ENCODE data around the gene ARHGEF7.
"Not testable (repeated sequence)": the region's sequence is repeated elsewhere in the genome, so short reads cannot be mapped to it uniquely, and the experiment has no call there.

The ARHGEF7 gene

DNA sequence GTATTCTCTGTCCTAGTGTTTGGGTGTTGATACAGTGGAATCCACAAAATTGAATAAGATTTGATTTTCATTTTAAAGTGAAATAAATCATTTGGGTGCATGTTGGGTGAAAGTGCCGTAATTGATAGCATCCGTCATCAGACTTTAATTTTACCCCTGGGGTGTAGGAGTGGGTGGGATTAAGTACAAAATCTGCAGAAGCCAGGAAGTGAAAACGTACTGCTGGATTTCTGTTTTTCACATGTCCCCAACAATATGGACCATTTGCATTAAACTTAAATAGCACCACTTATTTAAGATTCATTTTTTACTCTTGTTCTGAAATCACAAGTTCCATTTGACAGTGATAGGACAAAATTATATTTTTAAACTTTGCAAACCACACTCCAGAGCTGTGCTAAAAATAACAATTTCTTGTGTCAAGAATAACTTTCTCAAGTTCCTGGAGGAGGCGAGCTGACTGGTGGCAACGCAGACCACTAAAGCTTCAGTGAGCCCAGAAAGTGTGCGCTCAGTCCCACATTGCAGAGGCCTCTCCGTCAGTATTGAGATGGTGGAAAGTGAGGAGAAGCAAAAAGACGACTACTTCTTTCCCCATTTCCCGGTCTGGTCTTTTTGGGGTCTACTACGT is 71.3 kb downstream of the ARHGEF7 start:
- Histone ChIP-seq H3K36me3 (ENCODE audit: insufficient read depth, low read length) (peaks cover 38% of the 10 kb centered on the region), H3K9me3 (ENCODE audit: low read length) (no peaks in the 10 kb centered on the region), H4K20me1 (ENCODE audit: insufficient read depth, low read length) (no peaks in the 10 kb centered on the region), H3K27ac (ENCODE audit: low read depth, low read length, poor library complexity, severe bottlenecking) (peak overlapping the region; percentile 94), H3K4me1 (ENCODE audit: insufficient read depth, low read length, severe bottlenecking) (peaks cover 66% of the 10 kb centered on the region), H3K9ac (ENCODE audit: low read length) (peak overlapping the region; percentile 70), H3K4me3 (ENCODE audit: low read depth, low read length, poor library complexity, severe bottlenecking) (peak overlapping the region; percentile 63), H3F3A (ENCODE audit: insufficient read depth, low read length) (peaks cover 11% of the 10 kb centered on the region; the same call in 1 of the 2 replicates), H3K79me2 (ENCODE audit: insufficient read depth, low read length) (peaks cover 85% of the 10 kb centered on the region), H3K4me2 (ENCODE audit: low read length) (peak overlapping the region; percentile 88), H3K9me2 (ENCODE audit: low read depth, low read length) (no peaks in the 10 kb centered on the region), H3K27me3 (ENCODE audit: insufficient read depth, low read length) (no peaks in the 10 kb centered on the region), H2AFZ (ENCODE audit: low read length) (no peak overlapping the region)
- TF ChIP-seq, protein P1, sequence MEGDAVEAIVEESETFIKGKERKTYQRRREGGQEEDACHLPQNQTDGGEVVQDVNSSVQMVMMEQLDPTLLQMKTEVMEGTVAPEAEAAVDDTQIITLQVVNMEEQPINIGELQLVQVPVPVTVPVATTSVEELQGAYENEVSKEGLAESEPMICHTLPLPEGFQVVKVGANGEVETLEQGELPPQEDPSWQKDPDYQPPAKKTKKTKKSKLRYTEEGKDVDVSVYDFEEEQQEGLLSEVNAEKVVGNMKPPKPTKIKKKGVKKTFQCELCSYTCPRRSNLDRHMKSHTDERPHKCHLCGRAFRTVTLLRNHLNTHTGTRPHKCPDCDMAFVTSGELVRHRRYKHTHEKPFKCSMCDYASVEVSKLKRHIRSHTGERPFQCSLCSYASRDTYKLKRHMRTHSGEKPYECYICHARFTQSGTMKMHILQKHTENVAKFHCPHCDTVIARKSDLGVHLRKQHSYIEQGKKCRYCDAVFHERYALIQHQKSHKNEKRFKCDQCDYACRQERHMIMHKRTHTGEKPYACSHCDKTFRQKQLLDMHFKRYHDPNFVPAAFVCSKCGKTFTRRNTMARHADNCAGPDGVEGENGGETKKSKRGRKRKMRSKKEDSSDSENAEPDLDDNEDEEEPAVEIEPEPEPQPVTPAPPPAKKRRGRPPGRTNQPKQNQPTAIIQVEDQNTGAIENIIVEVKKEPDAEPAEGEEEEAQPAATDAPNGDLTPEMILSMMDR (IDR thresholded peaks at IDR 0.05; ENCODE audit: low read length), result no peak
- TF ChIP-seq EZH2 (IDR thresholded peaks at IDR 0.05; ENCODE audit: borderline replicate concordance, low read length), result no peak

GRCh38 chr13:111187960-111188541 is 72.9 kb downstream of the ARHGEF7 start:
- peak overlapping the region; percentile 63 for H3K4me3 ChIP-seq (ENCODE audit: low read depth, low read length, poor library complexity, severe bottlenecking)
- H3K27ac ChIP-seq (ENCODE audit: low read depth, low read length, poor library complexity, severe bottlenecking), result peak overlapping the region; percentile 94
- H3K36me3 ChIP-seq (ENCODE audit: insufficient read depth, low read length), result peaks cover 31% of the 10 kb centered on the region
- H3K79me2 ChIP-seq (ENCODE audit: insufficient read depth, low read length), result peaks cover 84% of the 10 kb centered on the region
- no peaks in the 10 kb centered on the region for H3K27me3 ChIP-seq (ENCODE audit: insufficient read depth, low read length)
- H3K9me2 ChIP-seq (ENCODE audit: low read depth, low read length), result no peaks in the 10 kb centered on the region
- H3K4me1 ChIP-seq (ENCODE audit: insufficient read depth, low read length, severe bottlenecking), result peaks cover 57% of the 10 kb centered on the region
- TF ChIP-seq, protein P1 (IDR thresholded peaks at IDR 0.05; ENCODE audit: low read length), result no peak
- TF ChIP-seq EZH2 (IDR thresholded peaks at IDR 0.05; ENCODE audit: borderline replicate concordance, low read length), result no peak
- H3K4me2 ChIP-seq (ENCODE audit: low read length), result peak overlapping the region; percentile 88
- H2AFZ ChIP-seq (ENCODE audit: low read length), result no peak overlapping the region
- H3K9me3 ChIP-seq (ENCODE audit: low read length), result no peaks in the 10 kb centered on the region
- H4K20me1 ChIP-seq (ENCODE audit: insufficient read depth, low read length), result no peaks in the 10 kb centered on the region
- H3K9ac ChIP-seq (ENCODE audit: low read length), result peak overlapping the region; percentile 70; the same call in 1 of the 2 replicates
- peaks cover 11% of the 10 kb centered on the region; the same call in 1 of the 2 replicates for H3F3A ChIP-seq (ENCODE audit: insufficient read depth, low read length)

DNA sequence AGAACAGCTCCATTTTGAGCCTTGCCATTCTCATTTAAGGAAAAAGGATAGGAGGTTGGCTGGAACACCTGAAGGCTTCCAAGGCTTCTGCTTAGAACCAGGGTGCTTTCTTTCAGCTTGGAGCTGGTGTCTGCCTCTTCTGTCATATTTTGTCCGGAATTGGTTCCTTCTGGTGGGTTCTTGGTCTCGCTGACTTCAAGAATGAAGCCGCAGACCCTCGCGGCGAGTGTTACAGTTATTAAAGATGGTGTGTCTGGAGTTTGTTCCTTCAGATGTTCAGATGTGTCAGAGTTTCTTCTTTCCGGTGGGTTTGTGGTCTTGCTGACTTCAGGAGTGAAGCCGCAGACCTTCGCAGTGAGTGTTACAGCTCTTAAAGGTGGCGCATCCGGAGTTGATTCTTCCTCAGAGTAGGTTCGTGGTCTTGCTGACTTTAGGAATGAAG is 74.0 kb downstream of the ARHGEF7 start:
- not testable (repeated sequence) for H4K20me1 ChIP-seq (ENCODE audit: insufficient read depth, low read length); H3K4me3 ChIP-seq (ENCODE audit: low read depth, low read length, poor library complexity, severe bottlenecking); H3K9me2 ChIP-seq (ENCODE audit: low read depth, low read length); H3K9ac ChIP-seq (ENCODE audit: low read length); H3K27ac ChIP-seq (ENCODE audit: low read depth, low read length, poor library complexity, severe bottlenecking); H3K9me3 ChIP-seq (ENCODE audit: low read length); H2AFZ ChIP-seq (ENCODE audit: low read length); H3K4me2 ChIP-seq (ENCODE audit: low read length); H3F3A ChIP-seq (ENCODE audit: insufficient read depth, low read length); H3K27me3 ChIP-seq (ENCODE audit: insufficient read depth, low read length)
- Histone ChIP-seq H3K4me1 (ENCODE audit: insufficient read depth, low read length, severe bottlenecking) (peaks cover 46% of the 10 kb centered on the region), H3K79me2 (ENCODE audit: insufficient read depth, low read length) (peaks cover 89% of the 10 kb centered on the region), H3K36me3 (ENCODE audit: insufficient read depth, low read length) (peaks cover 35% of the 10 kb centered on the region)

GRCh38 chr13:111189516-111189915 is 74.4 kb downstream of the ARHGEF7 start:
- H3K4me2 ChIP-seq (ENCODE audit: low read length); H3K9ac ChIP-seq (ENCODE audit: low read length); H3K9me3 ChIP-seq (ENCODE audit: low read length); H4K20me1 ChIP-seq (ENCODE audit: insufficient read depth, low read length); H3F3A ChIP-seq (ENCODE audit: insufficient read depth, low read length); H3K27me3 ChIP-seq (ENCODE audit: insufficient read depth, low read length); H3K4me3 ChIP-seq (ENCODE audit: low read depth, low read length, poor library complexity, severe bottlenecking); H2AFZ ChIP-seq (ENCODE audit: low read length); H3K27ac ChIP-seq (ENCODE audit: low read depth, low read length, poor library complexity, severe bottlenecking); H3K9me2 ChIP-seq (ENCODE audit: low read depth, low read length): not testable (repeated sequence)
- peaks cover 93% of the 10 kb centered on the region for H3K79me2 ChIP-seq (ENCODE audit: insufficient read depth, low read length)
- peaks cover 42% of the 10 kb centered on the region for H3K4me1 ChIP-seq (ENCODE audit: insufficient read depth, low read length, severe bottlenecking)
- H3K36me3 ChIP-seq (ENCODE audit: insufficient read depth, low read length), result peaks cover 39% of the 10 kb centered on the region

- H2AFZ ChIP-seq (ENCODE audit: low read length), result not testable (repeated sequence)
These were observed 78.1 kb downstream of the ARHGEF7 start for GRCh38 chr13:111193223-111193622.

GRCh38 chr13:111194651-111195050 is 79.5 kb downstream of the ARHGEF7 start:
- not testable (repeated sequence) for H3K9me2 ChIP-seq (ENCODE audit: low read depth, low read length); H3K27ac ChIP-seq (ENCODE audit: low read depth, low read length, poor library complexity, severe bottlenecking); H3K9ac ChIP-seq (ENCODE audit: low read length); H3K9me3 ChIP-seq (ENCODE audit: low read length); H4K20me1 ChIP-seq (ENCODE audit: insufficient read depth, low read length); H2AFZ ChIP-seq (ENCODE audit: low read length); H3K4me1 ChIP-seq (ENCODE audit: insufficient read depth, low read length, severe bottlenecking); H3K4me3 ChIP-seq (ENCODE audit: low read depth, low read length, poor library complexity, severe bottlenecking); H3K27me3 ChIP-seq (ENCODE audit: insufficient read depth, low read length); H3F3A ChIP-seq (ENCODE audit: insufficient read depth, low read length); H3K4me2 ChIP-seq (ENCODE audit: low read length)
- peaks cover 62% of the 10 kb centered on the region for H3K36me3 ChIP-seq (ENCODE audit: insufficient read depth, low read length)
- peaks cover 58% of the 10 kb centered on the region for H3K79me2 ChIP-seq (ENCODE audit: insufficient read depth, low read length)

More at GRCh38 chr13:111193223-111193622, 78.1 kb downstream of the ARHGEF7 start:
- Histone ChIP-seq H3K36me3 (ENCODE audit: insufficient read depth, low read length) (peaks cover 68% of the 10 kb centered on the region), H3K79me2 (ENCODE audit: insufficient read depth, low read length) (peaks cover 64% of the 10 kb centered on the region)
- not testable (repeated sequence) for H3F3A ChIP-seq (ENCODE audit: insufficient read depth, low read length); H3K4me1 ChIP-seq (ENCODE audit: insufficient read depth, low read length, severe bottlenecking); H3K27me3 ChIP-seq (ENCODE audit: insufficient read depth, low read length); H3K27ac ChIP-seq (ENCODE audit: low read depth, low read length, poor library complexity, severe bottlenecking); H3K4me2 ChIP-seq (ENCODE audit: low read length); H4K20me1 ChIP-seq (ENCODE audit: insufficient read depth, low read length); H3K9ac ChIP-seq (ENCODE audit: low read length); H3K4me3 ChIP-seq (ENCODE audit: low read depth, low read length, poor library complexity, severe bottlenecking); H3K9me3 ChIP-seq (ENCODE audit: low read length); H3K9me2 ChIP-seq (ENCODE audit: low read depth, low read length)
